ENCODE data around the gene LRRC73. TPM values are rescaled to one million over a fixed set of nuclear protein-coding genes. Genes with fewer than 3 reads are reported as not detected.

Gene LRRC73
- total RNA-seq, 2 experiments from 2014 or later, result 0.45 to 0.52 TPM

DNA sequence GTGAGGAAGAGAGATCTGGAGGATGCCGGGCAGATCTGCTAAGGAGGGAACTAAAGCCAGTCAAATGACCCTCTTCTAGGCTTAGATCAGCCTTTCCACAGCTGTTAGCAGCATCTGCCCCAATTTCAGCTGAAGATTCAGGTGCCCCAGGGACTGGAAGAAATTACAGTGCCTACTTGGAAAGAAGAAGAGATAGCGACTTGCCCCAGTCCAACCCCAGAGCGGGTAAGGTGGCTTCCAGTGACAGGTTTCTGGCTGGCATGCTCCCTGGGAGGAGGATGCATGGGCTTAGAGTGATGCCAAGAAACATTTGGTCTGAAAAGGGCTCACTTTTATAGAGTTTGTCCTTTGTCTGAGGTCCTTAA lies 32.2 kb downstream of the LRRC73 start:
- H3K27me3 Mint-ChIP-seq, result no peaks in the 10 kb centered on the region
- TF ChIP-seq CTCF (IDR thresholded peaks at IDR 0.05), result no peak
- Histone ChIP-seq H3K36me3 (ENCODE audit: insufficient read depth, low read length) (no peaks in the 10 kb centered on the region), H3K27me3 (ENCODE audit: control insufficient read depth in 1 of 2, insufficient read depth in 2 of 2, low read length in 2 of 2) (no peaks in the 10 kb centered on the region), H3K27ac (ENCODE audit: low read depth in 1 of 2, low read length in 2 of 2) (peak overlapping the region; percentile 81 to 91), H3K4me3 (ENCODE audit: low read length) (peak overlapping the region; percentile 81), H3K9me3 (ENCODE audit: control insufficient read depth in 1 of 2, insufficient read depth in 1 of 2, low read length in 2 of 2) (no peaks in the 10 kb centered on the region), H3K4me1 (ENCODE audit: insufficient read depth, low read length) (peaks cover 32% of the 10 kb centered on the region)
- ChIA-PET POLR2A (interaction anchor here (0.6 to 2.3 kb wide), 14 partner anchors 8 to 889 kb away, joined by 3 to 15 read pairs (median 4); partner anchors contain the start of genes ABCC10, CNPY3, DLK2 and KLHDC3), CTCF (interaction anchor here (1.0 kb wide), 1 partner anchor 50 kb away, joined by 4 read pairs; the partner anchor contains the start of gene ABCC10)
- H3K9me3 Mint-ChIP-seq, result no peaks in the 10 kb centered on the region
- peak overlapping the region; percentile 94 for H3K4me3 Mint-ChIP-seq
- peak overlapping the region; percentile 96 for H3K27ac Mint-ChIP-seq
- peak in 1 of 14 experiments; percentile 18 for DNase-seq
- H3K4me1 Mint-ChIP-seq (ENCODE audit: low read depth), result peaks cover 48% of the 10 kb centered on the region
- ATAC-seq (ENCODE audit: poor library complexity), result no peak
- intact Hi-C loops (cut with DNase I, micrococcal nuclease), result loop anchor here in 1 of 2 experiments (5.0 kb wide), 3 partner anchors 39 to 296 kb away; partner anchors contain the start of genes CUL9, POLR1C and YIPF3
- H3K36me3 Mint-ChIP-seq (ENCODE audit: low read depth), result peaks cover 8% of the 10 kb centered on the region

GRCh38 chr6:43477235-43478007 lies 32.7 kb downstream of the LRRC73 start, which contains the start of gene TJAP1:
Gene TJAP1, plus strand, starts transcription at chr6:43477570. Its CDS starts 21,432 bp downstream, at chr6:43499002.
- ChIA-PET POLR2A (interaction anchor here (0.6 to 2.3 kb wide), 15 partner anchors 8 to 888 kb away, joined by 3 to 15 read pairs (median 4); partner anchors contain the start of genes ABCC10, CNPY3, DLK2 and KLC4), CTCF (interaction anchor here (0.6 to 1.0 kb wide), 3 partner anchors 20 to 215 kb away, joined by 3 to 5 read pairs (median 4); partner anchors contain the start of gene ABCC10)
- intact Hi-C loops (cut with DNase I, micrococcal nuclease), result loop anchor here in 1 of 2 experiments (2.0 to 5.0 kb wide), 5 partner anchors 23 to 295 kb away; partner anchors contain the start of genes CUL9, DLK2, POLR1C and YIPF3
- Histone ChIP-seq H3K36me3 (ENCODE audit: insufficient read depth, low read length) (no peaks in the 10 kb centered on the region), H3K27me3 (ENCODE audit: control insufficient read depth in 1 of 2, insufficient read depth in 2 of 2, low read length in 2 of 2) (no peaks in the 10 kb centered on the region), H3K4me1 (ENCODE audit: insufficient read depth, low read length) (peaks cover 32% of the 10 kb centered on the region), H3K27ac (ENCODE audit: low read depth in 1 of 2, low read length in 2 of 2) (peak within 1 kb of the TSS; percentile 81 to 91), H3K4me3 (ENCODE audit: low read length) (peak within 1 kb of the TSS; percentile 81), H3K9me3 (ENCODE audit: control insufficient read depth in 1 of 2, insufficient read depth in 1 of 2, low read length in 2 of 2) (no peaks in the 10 kb centered on the region)
- H3K27ac Mint-ChIP-seq, result peak within 1 kb of the TSS; percentile 96
- peak within 1 kb of the TSS; percentile 94 for H3K4me3 Mint-ChIP-seq
- TF ChIP-seq CTCF (IDR thresholded peaks at IDR 0.05), result no peak
- peaks cover 46% of the 10 kb centered on the region for H3K4me1 Mint-ChIP-seq (ENCODE audit: low read depth)
- H3K36me3 Mint-ChIP-seq (ENCODE audit: low read depth), result peaks cover 8% of the 10 kb centered on the region
- no peaks in the 10 kb centered on the region for H3K9me3 Mint-ChIP-seq
- ATAC-seq (ENCODE audit: poor library complexity), result peak; percentile 100
- no peaks in the 10 kb centered on the region for H3K27me3 Mint-ChIP-seq
- DNase-seq, result peak; percentile 91 to 99 (median 96)

- H3K4me3 ChIP-seq (ENCODE audit: low read length), result peak overlapping the region; percentile 81
- ChIA-PET CTCF (interaction anchor here (0.6 to 0.7 kb wide), 2 partner anchors 20 to 214 kb away, joined by 3 to 5 read pairs; no protein-coding TSS in a partner anchor), POLR2A (interaction anchor here (0.6 to 2.3 kb wide), 8 partner anchors 16 to 547 kb away, joined by 3 to 15 read pairs (median 10); partner anchors contain the start of genes ABCC10, CNPY3, DLK2 and KLC4)
- Mint-ChIP-seq H3K4me1 (ENCODE audit: low read depth) (peaks cover 39% of the 10 kb centered on the region), H3K36me3 (ENCODE audit: low read depth) (peaks cover 7% of the 10 kb centered on the region), H3K27ac (peak overlapping the region; percentile 96), H3K27me3 (no peaks in the 10 kb centered on the region), H3K4me3 (peak overlapping the region; percentile 94), H3K9me3 (no peaks in the 10 kb centered on the region)
- no peaks in the 10 kb centered on the region for H3K9me3 ChIP-seq (ENCODE audit: control insufficient read depth in 1 of 2, insufficient read depth in 1 of 2, low read length in 2 of 2)
- DNase-seq, result peak in 3 of 14 experiments; percentile 11 to 38 (median 34)
- no peaks in the 10 kb centered on the region for H3K36me3 ChIP-seq (ENCODE audit: insufficient read depth, low read length)
- no peaks in the 10 kb centered on the region for H3K27me3 ChIP-seq (ENCODE audit: control insufficient read depth in 1 of 2, insufficient read depth in 2 of 2, low read length in 2 of 2)
- TF ChIP-seq CTCF (IDR thresholded peaks at IDR 0.05), result no peak
- H3K27ac ChIP-seq (ENCODE audit: low read depth in 1 of 2, low read length in 2 of 2), result peak overlapping the region; percentile 81 to 91
- peaks cover 29% of the 10 kb centered on the region for H3K4me1 ChIP-seq (ENCODE audit: insufficient read depth, low read length)
- ATAC-seq (ENCODE audit: poor library complexity), result peak; percentile 23
- intact Hi-C loops (cut with DNase I, micrococcal nuclease), result loop anchor here in 1 of 2 experiments (2.0 to 5.0 kb wide), 5 partner anchors 22 to 294 kb away; partner anchors contain the start of genes CUL9, DLK2, POLR1C and YIPF3
These were observed 33.4 kb downstream of the LRRC73 start for GRCh38 chr6:43476746-43477145.

Measured in CD4-positive, alpha-beta T cell (primary cell).